Activated CD4-positive, CD25-positive, alpha-beta regulatory T cell treated with anti-CD3 and anti-CD28 coated beads, Interleukin-2, amount 50 U/mL, for 16 hours (primary cell): ENCODE measurements around the gene PAXX.

Experiments used
- DNase-seq: peaks from one replicate; pipeline ENCODE4 v3.0.0-alpha.2; 2020; ENCODE audit warnings: low read depth, low spot score

PAXX gene

DNA sequence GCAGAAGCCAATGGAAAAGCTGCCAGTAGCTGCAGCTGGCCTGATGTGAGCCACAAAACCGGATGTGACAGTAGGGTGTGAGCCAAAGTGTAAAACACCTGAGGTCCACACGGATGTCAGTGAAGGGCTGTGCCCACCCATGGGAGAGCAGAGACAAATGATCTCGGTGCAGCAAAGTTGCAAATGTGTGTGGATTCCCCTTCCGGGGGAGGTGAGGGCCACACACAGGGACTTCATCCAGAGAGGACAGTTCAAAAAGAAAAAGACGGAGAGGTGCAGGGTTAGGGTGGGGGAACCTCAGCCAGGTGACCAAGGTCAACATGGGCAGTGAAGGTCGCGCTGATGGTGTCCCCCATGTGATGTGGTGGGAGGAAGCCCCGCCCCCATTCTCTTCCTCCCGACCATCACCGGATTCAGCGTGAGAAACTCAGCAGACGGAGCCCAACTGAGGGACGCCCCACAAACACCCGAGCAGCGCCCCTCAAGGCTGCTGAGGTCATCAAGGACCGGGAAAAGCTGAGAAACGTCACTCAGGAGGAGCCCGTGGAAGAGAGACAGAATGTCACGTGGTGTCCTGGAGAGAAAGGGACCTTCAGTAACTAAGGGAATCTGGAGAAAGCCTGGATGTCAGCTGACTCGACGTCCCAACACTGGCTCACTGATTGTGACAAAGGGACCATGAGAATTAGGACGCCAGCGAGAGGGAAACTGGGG, 26.3 kb upstream of the PAXX start:
- no peak for DNase-seq

DNA sequence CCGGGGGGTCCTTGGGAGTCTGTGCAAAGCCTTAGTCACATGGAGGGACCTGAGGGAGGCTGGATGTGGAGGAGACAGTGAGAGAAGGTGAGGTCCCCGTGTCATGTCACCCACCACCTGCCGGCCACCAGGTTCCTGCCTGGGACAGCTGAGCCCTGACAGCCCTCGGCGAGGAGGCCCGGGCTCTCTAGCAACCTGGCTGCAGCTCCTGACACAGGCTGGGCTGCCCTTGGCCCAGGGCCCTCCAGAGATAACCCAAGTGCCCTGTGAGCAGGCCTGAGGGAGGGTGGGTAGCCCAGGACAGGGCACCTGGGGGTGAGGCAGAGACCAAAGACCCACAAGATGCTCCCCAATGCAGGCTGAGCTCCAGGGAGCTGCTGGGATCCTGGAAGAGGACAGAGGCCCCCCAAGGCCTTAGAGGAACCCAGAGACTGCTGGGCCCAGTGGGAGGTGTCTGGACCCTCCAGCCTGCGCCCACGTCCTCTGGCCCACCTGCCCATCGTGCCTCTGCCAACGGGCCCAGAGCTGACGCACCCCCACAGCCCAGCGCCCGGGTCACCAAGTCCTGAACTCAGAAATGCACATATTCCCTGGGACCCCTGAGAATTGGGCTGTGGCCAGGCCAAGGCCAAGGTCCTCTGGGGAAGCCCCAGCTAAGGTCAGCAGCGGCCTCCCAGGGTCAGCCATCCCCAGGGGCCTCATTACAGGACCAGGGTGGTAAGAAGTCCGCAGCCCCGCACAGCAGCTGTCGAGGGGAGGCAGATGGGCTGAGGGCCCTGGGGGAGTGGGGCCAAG, 23.7 kb upstream of the PAXX start:
- DNase-seq, result no peak

DNA sequence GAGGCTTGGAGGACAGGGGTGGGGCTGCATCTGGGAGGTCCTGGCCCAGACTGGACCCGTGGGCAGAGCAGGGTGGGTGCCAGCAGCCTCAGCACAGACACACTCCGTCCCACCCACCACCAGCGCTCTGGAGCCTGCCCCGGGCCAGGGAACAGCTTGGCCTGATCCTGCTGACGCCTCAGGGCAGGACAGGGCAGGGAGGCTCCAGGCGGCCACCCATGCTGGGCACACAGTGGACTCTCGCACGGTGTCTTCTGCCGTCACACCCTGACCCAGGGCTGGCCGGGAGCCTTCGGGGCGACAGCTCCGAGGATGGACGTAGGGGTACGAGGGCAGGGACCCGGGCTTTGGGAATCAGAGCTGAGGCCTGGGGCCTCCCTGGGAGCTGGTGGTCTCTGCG, 23.1 kb upstream of the PAXX start:
- DNase-seq, result no peak

DNA sequence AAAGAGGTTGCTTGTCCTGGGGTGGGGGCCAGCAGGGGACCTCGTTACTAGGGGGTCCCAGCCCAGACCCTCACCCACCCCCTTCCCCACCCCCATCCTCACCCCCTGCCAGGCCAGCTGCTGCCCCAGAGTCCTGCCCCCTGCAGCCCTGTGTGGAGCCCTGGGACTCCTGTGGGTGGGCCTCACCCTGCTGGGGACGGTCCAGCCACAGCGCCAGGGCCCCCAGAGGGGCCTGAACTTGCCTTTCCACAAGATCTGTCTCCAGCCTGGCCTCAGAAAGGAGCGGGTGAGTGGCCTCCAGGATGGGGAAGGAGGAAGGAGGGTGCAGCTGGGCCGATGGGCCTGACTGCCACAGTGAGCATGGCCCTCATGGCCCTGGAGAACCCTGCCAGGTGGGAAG, 22.4 kb upstream of the PAXX start:
- no peak for DNase-seq

DNA sequence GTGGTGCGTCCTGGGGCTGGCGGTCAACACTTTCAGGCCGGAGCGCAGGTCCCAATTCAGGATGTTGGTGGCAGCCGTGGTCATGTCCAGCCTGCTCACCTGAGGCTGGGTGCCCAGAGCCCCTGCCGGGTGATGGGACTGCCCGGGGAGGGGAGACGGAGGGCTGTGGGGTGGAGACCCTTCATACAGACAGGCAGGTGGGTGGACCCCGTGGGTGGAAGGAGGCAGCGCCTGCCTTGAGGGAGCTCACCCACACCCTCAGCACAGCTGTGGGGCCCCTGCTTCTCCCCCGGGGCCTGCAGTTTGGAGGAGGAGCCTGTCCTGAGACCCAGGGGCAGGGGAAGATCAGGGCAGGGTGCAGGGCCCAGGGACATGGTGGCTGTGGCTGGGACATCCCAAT, 21.9 kb upstream of the PAXX start:
- no peak for DNase-seq

DNA sequence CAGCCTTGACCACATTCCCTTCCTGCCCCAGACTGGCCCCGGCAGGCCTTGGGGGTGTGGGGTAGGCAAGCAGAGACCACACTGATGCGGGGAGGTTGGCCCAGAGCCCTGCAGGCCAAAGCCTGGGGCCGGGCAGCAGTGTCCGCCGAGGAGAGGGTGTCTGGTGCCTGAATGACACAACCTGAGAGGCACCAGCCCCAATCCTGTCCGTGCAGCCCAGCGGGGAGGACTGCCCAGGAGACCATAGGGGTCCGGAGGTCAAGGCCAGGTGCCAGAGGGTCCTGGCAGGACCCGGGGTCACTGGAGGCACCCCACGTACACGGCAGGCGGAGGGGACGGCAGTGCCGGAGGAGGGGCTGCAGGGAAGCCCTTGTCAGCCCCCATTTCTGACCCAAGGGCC, 20.5 kb upstream of the PAXX start:
- no peak for DNase-seq

DNA sequence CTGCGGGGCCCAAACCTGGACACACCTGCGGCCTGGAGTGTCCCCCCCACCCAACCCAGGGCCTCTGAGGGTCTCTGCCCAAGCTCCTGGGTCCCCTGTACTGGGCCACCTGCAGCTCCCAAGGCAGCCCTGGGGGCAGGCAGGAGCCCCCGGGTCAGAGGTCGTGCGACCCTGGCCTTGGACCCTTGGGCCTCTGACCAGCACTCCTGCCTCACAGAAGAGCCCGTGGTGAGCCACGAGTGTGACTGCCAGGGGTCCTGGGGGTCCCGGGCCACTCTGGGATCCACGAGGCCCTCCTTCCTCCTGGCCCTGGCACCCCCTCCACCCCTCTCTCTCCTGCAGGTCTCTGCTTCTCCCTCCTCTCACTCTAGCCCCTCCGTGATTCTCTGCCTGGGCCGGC, 19.9 kb upstream of the PAXX start:
- DNase-seq, result no peak

DNA sequence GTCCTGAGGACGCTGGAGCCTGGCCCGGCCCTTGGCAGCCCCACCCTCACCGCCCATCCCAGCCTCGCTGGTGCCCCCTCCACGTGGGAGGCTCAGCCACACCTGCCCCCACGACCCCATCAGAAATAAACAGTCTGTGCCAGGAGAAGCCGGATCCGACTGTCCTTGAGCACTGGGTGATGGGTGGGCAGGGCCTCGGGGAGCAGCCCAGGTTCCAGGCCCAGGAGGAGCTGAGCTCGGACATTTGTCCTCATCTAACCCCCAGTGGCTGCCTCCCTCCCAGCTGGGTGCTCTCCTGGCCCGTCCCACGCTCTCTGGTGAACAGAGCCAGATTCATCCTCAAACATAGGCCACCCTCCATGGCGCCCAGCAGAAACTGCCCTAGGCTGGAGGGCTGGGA, 19.5 kb upstream of the PAXX start:
- DNase-seq, result no peak

DNA sequence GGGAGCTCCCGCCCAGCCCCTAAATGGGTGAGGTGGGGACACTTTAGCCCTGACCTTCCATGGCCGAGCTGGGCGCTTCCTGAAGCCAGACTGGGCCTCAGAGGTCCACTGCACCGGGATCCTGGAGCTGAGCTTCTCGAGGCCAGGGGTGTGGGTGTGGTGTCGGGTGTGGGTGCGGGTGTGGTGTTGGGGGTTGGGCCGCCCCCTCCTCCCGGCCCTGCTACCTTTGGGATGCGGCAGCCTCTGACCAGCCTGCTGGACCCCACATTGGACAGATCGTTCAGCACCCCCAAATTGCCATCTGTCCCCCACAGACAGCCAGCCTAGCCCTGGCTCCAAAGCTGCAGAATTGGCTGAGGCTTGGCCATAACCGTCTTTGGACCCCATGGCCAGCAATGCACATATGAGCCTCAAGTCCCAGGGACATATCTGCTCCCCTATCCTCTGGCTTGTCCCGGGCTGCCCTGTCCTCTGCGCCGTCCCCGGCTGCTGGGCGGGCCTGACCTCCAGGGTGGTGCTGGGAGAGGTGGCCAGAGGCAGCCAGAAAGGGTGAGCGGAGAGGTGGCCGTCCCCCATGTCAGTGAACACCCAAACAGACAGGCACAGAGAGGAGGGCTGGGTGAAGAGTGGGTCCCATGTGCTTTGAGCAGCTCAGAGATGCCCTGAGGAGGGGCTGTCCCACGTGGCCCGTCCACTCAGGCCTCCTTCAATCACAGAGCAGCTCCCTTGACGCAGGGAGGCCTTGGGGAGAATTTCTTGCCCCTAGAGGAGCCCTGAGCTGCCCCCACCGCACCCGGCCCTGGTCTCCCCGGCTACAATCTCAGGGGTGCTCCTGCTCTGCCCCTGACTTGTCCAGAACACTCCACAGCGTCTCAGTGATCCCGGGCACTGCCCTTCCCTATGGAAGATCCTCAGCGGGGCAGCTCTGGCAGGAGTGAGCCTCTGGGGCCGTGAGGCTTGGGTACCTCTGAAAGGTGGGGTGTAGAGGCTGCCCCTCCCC, 18.3 kb upstream of the PAXX start:
- no peak for DNase-seq

DNA sequence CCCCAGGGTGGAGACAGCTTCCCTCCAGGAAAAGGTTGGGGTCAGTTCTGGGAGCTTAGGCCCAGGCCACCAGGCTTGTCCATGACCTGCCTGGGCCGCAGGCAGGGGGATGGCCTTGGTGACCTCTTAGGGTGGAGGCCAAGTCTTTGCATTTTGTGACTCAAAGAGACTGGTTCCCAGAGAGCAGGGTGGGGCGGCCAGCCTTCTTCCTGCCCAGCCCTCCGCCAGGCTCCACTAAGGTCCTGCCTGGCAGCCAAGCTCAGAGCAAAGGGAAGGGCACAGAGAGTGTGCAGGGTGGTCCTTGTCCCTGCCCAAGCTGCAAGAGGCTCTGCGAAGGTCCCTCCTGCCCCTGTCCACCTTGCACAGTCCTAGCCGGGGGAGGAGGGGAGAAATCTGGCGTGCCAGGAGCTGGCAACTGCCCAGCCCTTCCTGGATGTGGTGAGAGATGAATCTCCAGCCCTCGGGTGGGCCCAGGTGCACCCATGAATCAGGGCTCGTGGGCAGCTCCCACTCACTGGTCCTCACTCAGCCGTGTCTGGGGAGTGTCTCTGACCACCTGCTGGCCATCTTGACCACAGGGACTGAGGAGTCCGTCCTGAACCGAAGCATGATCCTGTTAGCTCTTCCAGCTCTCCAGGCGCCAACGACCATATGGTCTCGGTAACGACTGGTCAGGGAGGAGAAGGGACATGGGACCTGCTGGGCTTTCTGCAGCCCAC, 17.2 kb upstream of the PAXX start:
- no peak for DNase-seq

DNA sequence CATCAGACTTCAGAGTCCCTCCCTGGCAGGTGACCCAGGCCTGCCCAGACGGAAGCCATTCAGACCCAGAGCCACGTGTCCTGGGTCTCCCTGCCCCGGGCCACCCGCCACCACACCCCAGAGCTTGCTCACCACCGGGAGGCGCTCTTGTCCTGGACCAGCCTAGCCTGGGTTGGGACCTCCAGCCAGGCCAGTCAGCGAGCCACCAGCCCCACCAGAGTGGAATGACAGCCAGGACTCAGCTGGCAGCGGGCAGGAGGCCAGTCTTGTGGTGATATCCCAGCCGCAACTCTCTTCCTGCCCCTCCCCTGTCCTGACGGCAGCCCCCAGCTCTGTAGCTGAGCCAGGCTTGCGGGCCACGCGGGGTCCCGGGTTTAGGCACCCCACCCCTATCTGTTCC, 16.6 kb upstream of the PAXX start:
- DNase-seq, result no peak

DNA sequence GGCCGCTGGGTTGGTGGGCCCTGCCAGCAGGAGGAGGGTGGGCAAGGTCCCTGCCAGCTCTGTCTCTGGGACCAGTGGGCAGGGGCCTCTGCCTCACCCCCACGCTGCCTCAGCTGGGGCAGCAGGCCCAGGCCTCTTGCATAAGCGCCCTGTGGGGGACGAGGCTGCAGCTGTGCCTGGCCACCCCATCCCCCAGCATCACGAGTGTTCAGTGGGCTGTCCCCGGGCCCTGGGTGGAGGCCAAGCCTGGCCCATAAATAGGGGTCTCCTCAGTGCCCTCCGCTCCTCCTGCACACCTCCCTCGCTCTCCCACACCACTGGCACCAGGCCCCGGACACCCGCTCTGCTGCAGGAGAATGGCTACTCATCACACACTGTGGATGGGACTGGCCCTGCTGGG, 15.0 kb upstream of the PAXX start, which contains the start of gene PTGDS:
TSS of gene PTGDS (plus strand) at position 282 of the 400 bp plus-strand sequence. CDS start at position 357, 75 bp downstream.
- no peak for DNase-seq

DNA sequence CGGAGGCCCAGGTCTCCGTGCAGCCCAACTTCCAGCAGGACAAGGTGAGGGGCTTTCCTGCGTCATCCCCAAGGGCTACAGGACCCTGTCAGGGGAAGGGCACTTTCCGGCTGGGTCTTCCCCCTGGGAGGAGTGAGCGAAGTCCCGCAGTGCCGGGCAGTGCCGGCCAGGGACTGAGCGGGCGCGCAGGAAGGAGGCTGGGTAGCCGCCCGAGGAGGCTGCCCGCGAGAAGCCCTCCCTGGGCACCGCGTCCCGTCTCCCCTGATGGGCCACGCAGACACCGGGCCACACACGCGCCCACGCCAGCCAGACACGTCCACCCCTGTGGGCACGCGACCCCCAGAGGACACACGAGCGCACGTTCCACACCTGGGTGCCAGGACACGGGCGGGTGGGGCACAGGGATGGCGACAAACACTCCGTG, 14.6 kb upstream of the PAXX start:
- no peak for DNase-seq

DNA sequence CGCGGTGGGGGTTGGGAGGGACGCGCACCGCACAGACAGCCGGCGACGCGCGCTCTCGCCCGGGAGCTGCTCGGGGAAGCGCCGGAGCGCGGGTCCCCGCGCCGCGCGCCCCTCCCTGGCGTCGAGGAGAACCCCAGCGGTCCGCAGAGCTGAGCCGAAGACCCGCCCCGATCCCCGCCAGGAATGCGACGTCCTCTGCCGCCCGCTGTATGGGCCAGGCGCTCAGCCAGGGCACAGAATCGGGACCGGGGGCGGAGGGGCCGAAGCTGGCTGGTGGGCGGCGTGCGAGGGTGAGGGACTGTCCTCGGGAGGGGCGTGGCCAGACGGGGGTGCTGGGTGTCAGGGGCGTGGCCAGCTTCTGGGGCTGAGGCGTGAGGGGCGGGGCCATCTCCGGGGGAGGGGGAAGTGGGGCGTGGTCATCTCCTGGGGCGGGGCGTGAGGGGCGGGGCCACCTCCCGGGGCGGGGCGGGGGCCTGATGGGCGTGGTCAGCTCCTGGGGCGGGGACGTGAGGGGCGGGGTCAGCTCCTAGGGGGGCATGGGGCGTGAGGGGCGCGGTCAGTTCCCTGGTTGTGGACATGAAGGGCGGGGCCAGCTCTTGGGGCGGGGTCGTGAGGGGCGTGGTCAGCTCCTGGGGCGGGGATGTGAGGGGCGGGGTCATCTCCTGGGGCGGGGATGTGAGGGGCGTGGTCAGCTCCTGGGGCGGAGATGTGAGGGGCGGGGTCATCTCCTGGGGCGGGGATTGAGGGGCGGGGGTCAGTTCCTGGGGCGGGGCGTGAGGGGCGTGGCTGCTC, 14.0 kb upstream of the PAXX start:
- DNase-seq, result peak; percentile 39

DNA sequence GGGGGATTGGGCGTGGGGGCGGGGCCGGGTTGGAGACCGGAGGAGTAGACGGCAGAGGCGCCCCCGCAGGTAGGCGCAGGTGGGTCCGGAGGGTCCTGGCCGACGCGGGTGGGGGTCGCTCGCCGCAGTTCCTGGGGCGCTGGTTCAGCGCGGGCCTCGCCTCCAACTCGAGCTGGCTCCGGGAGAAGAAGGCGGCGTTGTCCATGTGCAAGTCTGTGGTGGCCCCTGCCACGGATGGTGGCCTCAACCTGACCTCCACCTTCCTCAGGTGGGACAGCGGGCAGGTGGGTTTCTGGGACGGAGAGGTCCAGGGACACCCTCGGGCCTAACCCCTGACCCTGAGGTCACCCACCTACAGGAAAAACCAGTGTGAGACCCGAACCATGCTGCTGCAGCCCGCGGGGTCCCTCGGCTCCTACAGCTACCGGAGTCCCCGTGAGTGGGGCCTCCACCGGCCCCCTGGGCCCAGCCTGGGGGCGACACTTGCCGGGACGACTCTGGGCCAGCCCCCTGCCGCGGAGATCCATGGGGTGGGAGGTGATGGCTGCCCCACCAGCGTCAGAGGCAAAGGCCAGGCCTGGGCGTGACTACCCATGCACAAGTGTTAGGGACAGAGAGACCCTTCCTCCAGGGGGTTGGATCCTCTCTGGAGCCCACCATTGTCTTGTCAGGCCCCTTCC, 13.2 kb upstream of the PAXX start:
- DNase-seq, result no peak

DNA sequence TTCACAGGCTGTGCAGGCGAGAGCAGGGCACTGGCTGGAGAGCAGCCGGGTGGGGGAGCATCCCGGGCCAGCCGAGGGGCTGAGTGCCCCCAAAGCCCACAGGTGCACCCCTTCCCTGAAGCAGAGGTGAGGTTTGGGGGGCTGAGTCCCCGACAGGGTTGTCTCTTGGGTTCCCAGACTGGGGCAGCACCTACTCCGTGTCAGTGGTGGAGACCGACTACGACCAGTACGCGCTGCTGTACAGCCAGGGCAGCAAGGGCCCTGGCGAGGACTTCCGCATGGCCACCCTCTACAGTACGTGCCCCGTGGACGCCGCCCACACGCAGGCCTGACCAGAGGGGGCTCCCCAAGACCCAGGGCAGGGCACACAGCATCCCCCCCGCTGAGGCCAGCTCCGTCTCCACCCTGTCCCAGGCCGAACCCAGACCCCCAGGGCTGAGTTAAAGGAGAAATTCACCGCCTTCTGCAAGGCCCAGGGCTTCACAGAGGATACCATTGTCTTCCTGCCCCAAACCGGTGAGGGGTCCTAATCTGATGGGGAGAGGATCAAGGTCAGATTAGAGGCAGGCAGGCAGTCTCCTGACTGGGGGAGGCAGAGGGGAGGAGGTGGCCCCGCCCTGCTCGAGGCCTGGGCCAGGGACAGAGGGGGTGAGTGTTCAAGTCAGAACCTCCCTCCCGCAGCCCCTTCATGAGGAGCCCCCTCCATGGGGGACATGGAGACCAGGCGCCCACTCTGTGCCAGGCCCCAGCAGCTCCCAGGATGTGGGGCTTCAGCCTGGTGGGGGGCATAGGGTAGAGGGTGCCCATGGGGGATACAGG, 12.2 kb upstream of the PAXX start:
- DNase-seq, result no peak

DNA sequence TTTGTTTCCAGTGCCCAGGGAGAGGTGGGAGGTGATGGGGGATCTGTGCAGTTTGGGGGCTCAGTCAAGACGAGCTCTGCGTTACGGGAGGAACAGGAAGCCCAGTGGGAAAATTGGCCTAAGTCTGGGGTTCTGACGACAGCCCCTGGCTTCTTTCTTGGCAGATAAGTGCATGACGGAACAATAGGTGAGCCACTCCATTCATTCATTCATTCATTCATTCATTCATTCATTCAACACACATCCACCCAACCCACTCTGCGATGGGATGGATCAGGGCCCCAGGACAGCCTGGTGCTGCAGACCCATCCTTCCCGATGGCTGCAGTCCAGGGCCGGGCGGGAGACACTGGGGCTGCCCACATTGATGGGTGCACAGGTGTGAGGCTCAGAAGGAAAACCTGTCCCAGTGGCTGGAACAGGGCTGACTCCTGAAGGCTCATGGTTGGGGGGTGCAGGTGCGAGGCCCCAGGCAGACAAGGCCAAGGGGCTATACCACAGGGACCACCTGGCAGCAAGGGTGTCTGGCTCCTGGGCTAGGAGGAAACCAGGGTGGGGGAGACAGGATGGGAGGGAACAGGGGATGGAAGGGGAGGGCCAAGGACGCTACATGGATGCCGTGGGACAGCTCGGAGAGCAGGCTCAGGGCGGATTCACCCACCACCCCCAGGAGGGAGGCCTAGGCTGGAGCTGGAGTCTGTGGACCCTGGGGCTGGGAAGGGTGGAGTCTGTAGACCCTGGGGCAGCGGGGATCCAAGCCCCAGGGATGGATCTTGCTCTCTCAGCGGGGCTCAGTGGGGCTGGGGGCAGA, 11.3 kb upstream of the PAXX start:
- no peak for DNase-seq

DNA sequence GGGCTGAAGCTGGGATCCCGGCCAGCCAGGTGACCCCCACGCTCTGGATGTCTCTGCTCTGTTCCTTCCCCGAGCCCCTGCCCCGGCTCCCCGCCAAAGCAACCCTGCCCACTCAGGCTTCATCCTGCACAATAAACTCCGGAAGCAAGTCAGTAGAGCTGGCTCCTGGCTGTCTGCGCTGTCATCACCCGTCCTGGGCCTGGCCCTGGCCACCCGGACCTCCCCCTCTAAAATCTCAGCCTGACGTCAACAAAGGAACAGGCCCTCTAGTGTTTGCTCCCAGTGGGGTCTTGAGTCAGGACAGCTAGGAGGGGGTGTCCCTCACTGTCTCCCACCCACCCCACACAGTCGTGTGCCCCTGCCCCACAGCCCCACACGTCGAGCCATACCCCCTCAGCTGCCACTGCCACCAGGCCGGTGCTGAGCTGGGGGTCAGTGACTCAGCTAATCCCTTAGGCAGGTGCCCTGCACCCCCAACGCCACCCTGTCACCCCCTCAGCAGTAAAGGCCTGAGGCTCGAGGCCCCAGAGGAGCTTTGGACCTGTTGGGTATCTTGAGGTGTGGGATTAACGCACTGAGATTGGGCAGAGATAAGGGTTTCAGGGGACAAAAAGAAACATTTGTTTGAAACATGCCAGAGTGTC, 10.5 kb upstream of the PAXX start:
- DNase-seq, result no peak
